PC-3 (cell line): ENCODE data around the gene LOXL4. TPM values are rescaled to one million over a fixed set of nuclear protein-coding genes. Genes with fewer than 3 reads are reported as not detected.

ENCODE experiments used
- ATAC-seq: fragments of 200-7000 bp; cut with Tn5 transposase; 2 replicates; pipeline ENCODE4 v1.9.1; 2020; ENCODE audit warnings: mild to moderate bottlenecking, moderate library complexity
- BruUV-seq: library from RNA; stranded (reverse); fragments of 400-500 nt; replicated peaks from 2 replicates; lab custom pipeline; 2021; lab: Mats Ljungman, UMichigan
- CTCF ChIA-PET: fragments of 300-600 bp; sonication (Branson Sonifier 250); formaldehyde crosslinking; loops from one replicate; lab custom pipeline; 2022; ENCODE audit warnings: antibody characterized with exemption; lab: Charles Lee
- POLR2A ChIA-PET: fragments of 300-600 bp; sonication (Branson Sonifier 250); formaldehyde crosslinking; loops from one replicate; lab custom pipeline; 2022; ENCODE audit warnings: antibody characterized with exemption; ENCODE audit not compliant: unreplicated experiment; lab: Charles Lee
- DNase-seq: peaks from one replicate; pipeline ENCODE4 v3.0.0-alpha.2; 2015
- H2AFZ ChIP-seq: fragments of 300-600 bp; sonication (generic); 2 replicates; pipeline ENCODE4 v1.6.0; 2016; ENCODE audit warnings: antibody characterized with exemption, low read length
- H3F3A ChIP-seq: fragments of 300-600 bp; sonication (generic); one replicate; pipeline ENCODE4 v1.6.0; 2017; ENCODE audit warnings: antibody characterized with exemption, low read length, control low read depth, mild to moderate bottlenecking; ENCODE audit not compliant: unreplicated experiment
- H3K27ac ChIP-seq: fragments of 300-600 bp; sonication (generic); 2 replicates; pipeline ENCODE4 v1.5.1; 2016; ENCODE audit warnings: mild to moderate bottlenecking, low read length
- H3K27me3 ChIP-seq: fragments of 300-600 bp; sonication (generic); 2 replicates; pipeline ENCODE4 v1.6.1; 2016; ENCODE audit warnings: low read length, mixed read lengths
- H3K36me3 ChIP-seq: fragments of 300-600 bp; sonication (generic); 2 replicates; pipeline ENCODE4 v1.6.1; 2016; ENCODE audit warnings: low read depth, mixed run types, low read length, mixed read lengths
- H3K4me1 ChIP-seq: fragments of 300-600 bp; sonication (generic); 2 replicates; pipeline ENCODE4 v1.5.1; 2016; ENCODE audit warnings: low read length; ENCODE audit not compliant: insufficient read depth
- H3K4me2 ChIP-seq: fragments of 300-600 bp; sonication (generic); 2 replicates; pipeline ENCODE4 v1.6.0; 2016; ENCODE audit warnings: low read length
- H3K4me3 ChIP-seq: fragments of 300-600 bp; sonication (generic); 2 replicates; pipeline ENCODE4 v1.5.1; 2016; ENCODE audit warnings: mild to moderate bottlenecking, low read length, mixed read lengths
- H3K79me2 ChIP-seq: fragments of 300-600 bp; sonication (generic); 2 replicates; pipeline ENCODE4 v1.6.1; 2017; ENCODE audit warnings: low read length, mixed read lengths
- H3K9ac ChIP-seq: fragments of 300-600 bp; sonication (generic); 2 replicates; pipeline ENCODE4 v1.6.0; 2016; ENCODE audit warnings: mild to moderate bottlenecking, low read length
- H3K9me2 ChIP-seq: fragments of 300-600 bp; sonication (generic); replicated peaks from 2 replicates; pipeline ENCODE4 v1.6.1; 2016; ENCODE audit warnings: mixed run types, low read length, mixed read lengths
- H3K9me3 ChIP-seq: fragments of 300-600 bp; sonication (generic); 2 replicates; pipeline ENCODE4 v1.6.1; 2016; ENCODE audit warnings: low read length, mixed read lengths
- H4K20me1 ChIP-seq: fragments of 300-600 bp; sonication (generic); 2 replicates; pipeline ENCODE4 v1.6.1; 2016; ENCODE audit warnings: low read length, mixed read lengths
- EZH2 ChIP-seq: fragments of 300-600 bp; sonication (generic); IDR thresholded peaks from one replicate; pipeline ENCODE4 v1.6.1; 2017; ENCODE audit warnings: antibody characterized with exemption, mild to moderate bottlenecking, low read length; ENCODE audit not compliant: unreplicated experiment
- EZH2phosphoT487 ChIP-seq: fragments of 300-600 bp; sonication (generic); IDR thresholded peaks from 2 replicates; pipeline ENCODE4 v1.6.1; 2018; ENCODE audit warnings: mild to moderate bottlenecking, antibody characterized with exemption, low read length, borderline replicate concordance
- intact Hi-C: fragments of 100-400 bp; cut with micrococcal nuclease; formaldehyde crosslinking; loops from 2 replicates; pipeline ENCODE4 v1.9.0; 2023
- total RNA-seq: library from RNA; depleted of rRNA; stranded (reverse); fragments of >200 nt; gene quantifications from 2 replicates; pipeline ENCODE4 v1.2.3, GENCODE V29; 2014
- TF ChIP-seq, protein P1 (sequence below): fragments of 300-600 bp; sonication (generic); conservative IDR thresholded peaks from 2 replicates; pipeline ENCODE4 v1.5.1; 2017; ENCODE audit warnings: antibody characterized with exemption, low read depth, mild to moderate bottlenecking, low read length

Gene LOXL4
- total RNA-seq, 1 experiment from 2014 or later = 8.2 TPM

DNA sequence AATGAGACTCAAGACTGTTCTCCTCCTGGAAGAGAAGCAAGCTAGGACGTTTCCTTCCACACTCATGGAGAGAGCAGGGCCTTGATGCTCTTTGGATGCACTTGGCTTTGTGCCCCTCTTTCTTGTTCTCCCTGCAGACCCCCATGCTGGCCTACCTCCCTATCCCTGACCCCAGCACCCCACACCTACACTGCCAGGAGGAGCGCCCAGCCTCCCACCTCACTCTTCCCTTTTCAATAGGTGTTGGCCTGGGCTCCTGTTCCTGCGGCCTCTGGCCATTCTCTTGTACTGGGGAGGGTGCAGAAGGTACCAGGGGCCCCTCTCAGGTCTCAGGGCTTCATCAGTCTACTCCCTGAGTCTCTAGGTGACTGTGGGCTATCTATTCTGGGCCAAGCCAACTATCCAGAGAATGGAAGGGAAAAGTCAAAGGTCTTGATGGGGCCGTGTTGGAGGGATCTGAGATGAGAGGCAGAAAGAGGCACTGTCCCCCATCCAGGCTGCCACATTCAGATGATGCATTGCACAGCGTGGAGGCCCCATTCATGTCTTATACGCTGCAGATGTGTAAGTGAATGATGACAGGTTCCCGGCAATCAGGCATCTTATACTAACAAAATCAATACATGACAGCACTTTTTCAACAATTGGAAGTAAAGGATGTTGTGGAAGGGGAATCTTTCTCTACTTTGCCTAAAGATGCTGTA is 32.7 kb upstream of the LOXL4 start:
- Histone ChIP-seq H3K36me3 (no peaks in the 10 kb centered on the region), H3K9me3 (no peaks in the 10 kb centered on the region), H3K9me2 (no peaks in the 10 kb centered on the region), H3K9ac (no peak overlapping the region), H3K27ac (no peak overlapping the region), H3K4me1 (peaks cover 3% of the 10 kb centered on the region; the same call in 1 of the 2 replicates), H3K79me2 (no peaks in the 10 kb centered on the region), H2AFZ (no peak overlapping the region), H3K4me3 (no peak overlapping the region), H3K4me2 (no peak overlapping the region), H3K27me3 (no peaks in the 10 kb centered on the region), H4K20me1 (no peaks in the 10 kb centered on the region), H3F3A (no peaks in the 10 kb centered on the region)
- ATAC-seq = no peak
- TF ChIP-seq EZH2phosphoT487 = no peak
- no peak for TF ChIP-seq EZH2
- TF ChIP-seq, protein P1, sequence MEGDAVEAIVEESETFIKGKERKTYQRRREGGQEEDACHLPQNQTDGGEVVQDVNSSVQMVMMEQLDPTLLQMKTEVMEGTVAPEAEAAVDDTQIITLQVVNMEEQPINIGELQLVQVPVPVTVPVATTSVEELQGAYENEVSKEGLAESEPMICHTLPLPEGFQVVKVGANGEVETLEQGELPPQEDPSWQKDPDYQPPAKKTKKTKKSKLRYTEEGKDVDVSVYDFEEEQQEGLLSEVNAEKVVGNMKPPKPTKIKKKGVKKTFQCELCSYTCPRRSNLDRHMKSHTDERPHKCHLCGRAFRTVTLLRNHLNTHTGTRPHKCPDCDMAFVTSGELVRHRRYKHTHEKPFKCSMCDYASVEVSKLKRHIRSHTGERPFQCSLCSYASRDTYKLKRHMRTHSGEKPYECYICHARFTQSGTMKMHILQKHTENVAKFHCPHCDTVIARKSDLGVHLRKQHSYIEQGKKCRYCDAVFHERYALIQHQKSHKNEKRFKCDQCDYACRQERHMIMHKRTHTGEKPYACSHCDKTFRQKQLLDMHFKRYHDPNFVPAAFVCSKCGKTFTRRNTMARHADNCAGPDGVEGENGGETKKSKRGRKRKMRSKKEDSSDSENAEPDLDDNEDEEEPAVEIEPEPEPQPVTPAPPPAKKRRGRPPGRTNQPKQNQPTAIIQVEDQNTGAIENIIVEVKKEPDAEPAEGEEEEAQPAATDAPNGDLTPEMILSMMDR = no peak
- no TSS peak for BruUV-seq
- CTCF ChIA-PET = no interaction called here
- POLR2A ChIA-PET = no interaction called here
- intact Hi-C loops = no loop called here
- no peak for DNase-seq

DNA sequence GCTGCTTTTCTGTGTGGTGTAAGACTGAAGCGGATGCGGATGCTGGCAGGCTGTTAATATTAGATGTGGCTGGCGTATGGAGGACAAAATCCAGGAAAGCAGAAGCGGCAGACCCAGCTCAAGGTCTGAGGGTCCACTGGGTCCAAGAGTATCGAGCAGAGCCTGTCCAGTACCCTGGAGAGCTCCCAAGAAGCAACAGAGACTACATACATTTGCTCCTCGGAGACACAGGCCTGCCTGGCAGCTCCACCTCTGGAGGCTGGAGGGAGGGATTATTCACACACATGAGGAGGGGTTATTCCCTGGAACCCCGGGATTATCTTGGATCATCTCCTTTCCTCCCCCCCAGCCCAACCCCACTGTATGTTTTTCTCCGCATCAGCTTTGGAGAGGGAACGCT is 31.3 kb upstream of the LOXL4 start:
- CTCF ChIA-PET = no interaction called here
- Histone ChIP-seq H3K9me2 (no peaks in the 10 kb centered on the region), H3K9ac (no peak overlapping the region), H3K27ac (no peak overlapping the region), H3K4me3 (no peak overlapping the region), H4K20me1 (no peaks in the 10 kb centered on the region), H3K27me3 (no peaks in the 10 kb centered on the region), H3F3A (no peaks in the 10 kb centered on the region), H2AFZ (no peak overlapping the region), H3K9me3 (no peaks in the 10 kb centered on the region), H3K36me3 (no peaks in the 10 kb centered on the region), H3K4me1 (peaks cover 5% of the 10 kb centered on the region; the same call in 1 of the 2 replicates), H3K79me2 (no peaks in the 10 kb centered on the region), H3K4me2 (no peak overlapping the region)
- intact Hi-C loops = no loop called here
- POLR2A ChIA-PET = no interaction called here
- DNase-seq = no peak
- no TSS peak for BruUV-seq
- ATAC-seq = no peak
- TF ChIP-seq EZH2phosphoT487 = no peak
- TF ChIP-seq, protein P1 = no peak
- TF ChIP-seq EZH2 = no peak

DNA sequence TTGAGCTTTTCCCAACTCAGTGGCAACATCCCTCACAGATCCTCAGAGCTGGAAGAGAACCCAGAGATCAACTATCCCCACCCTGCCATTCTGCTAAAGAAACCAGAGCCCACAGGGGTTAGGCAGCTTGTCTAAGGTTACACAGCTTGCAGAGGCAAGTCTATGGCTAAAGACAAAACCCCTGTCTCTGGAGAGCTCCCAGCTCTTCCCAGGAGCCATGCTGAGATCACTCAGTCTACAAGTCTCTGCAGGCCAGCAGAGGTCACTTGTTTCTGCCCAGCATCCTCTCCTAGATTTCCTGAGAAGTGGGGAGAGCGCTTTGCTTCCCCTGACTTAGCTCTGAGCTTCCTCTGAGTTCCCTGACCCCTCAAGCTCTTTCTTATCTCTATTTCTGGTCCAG is 28.5 kb upstream of the LOXL4 start:
- intact Hi-C loops = no loop called here
- Histone ChIP-seq H3F3A (no peaks in the 10 kb centered on the region), H4K20me1 (no peaks in the 10 kb centered on the region), H2AFZ (no peak overlapping the region), H3K4me3 (no peak overlapping the region), H3K9me2 (no peaks in the 10 kb centered on the region), H3K27ac (no peak overlapping the region), H3K9ac (no peak overlapping the region), H3K79me2 (no peaks in the 10 kb centered on the region), H3K4me1 (peaks cover 5% of the 10 kb centered on the region; the same call in 1 of the 2 replicates), H3K36me3 (no peaks in the 10 kb centered on the region), H3K4me2 (no peak overlapping the region), H3K9me3 (no peaks in the 10 kb centered on the region), H3K27me3 (no peaks in the 10 kb centered on the region)
- CTCF ChIA-PET = no interaction called here
- no peak for DNase-seq
- ATAC-seq = no peak
- TF ChIP-seq, protein P1 = no peak
- TF ChIP-seq EZH2 = no peak
- BruUV-seq = no TSS peak
- POLR2A ChIA-PET = no interaction called here
